ENCODE measurements around the gene ARL5A.

The ARL5A gene

DNA sequence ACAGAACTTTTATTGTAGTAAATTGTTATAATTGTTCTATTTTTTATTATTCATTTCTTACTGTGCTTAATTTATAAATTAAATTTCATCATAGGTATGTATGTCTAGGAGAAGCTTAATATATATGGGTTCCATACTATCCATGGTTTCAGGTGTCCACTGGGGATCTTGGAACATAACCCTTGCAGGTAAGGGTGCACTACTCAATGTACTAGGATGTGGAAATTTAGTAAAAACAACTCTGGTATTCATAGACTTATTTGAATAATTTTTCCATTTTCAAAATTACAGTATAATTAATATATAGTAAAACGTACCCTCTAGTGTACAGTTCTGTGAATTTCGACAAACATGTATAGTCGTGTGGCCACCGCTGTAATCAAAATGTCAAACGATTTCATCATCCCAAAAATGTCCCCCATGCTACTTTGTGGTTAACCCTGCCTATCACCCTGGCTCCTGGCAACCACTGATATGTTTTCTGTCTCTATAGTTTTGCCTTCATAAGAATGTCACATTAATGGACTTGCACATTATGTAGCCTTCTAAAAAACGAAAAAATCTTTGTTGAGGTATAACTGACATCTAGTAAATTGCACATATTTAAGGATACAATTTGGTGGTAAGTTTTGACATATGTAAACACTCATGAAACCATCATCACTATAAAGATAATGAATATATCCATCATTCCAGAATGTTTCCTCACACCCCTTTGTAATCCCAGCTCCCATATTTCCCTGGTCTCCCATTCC lies 45.7 kb downstream of the ARL5A start:
- Histone ChIP-seq H4K91ac (ENCODE audit: low read length) (no peak overlapping the region), H3K27ac (ENCODE audit: low read length, poor library complexity, severe bottlenecking) (no peak overlapping the region), H3K9me3 (ENCODE audit: control insufficient read depth, low read length) (no peaks in the 10 kb centered on the region), H3K14ac (ENCODE audit: low read length in 2 of 2) (no peak overlapping the region), H3K36me3 (ENCODE audit: control insufficient read depth in 1 of 2, insufficient read depth in 2 of 2, low read depth in 1 of 2, low read length in 2 of 2) (peaks cover 3 to 28% of the 10 kb centered on the region in 2 experiments), H3K4me1 (ENCODE audit: control insufficient read depth, insufficient read depth, low read depth, low read length) (no peaks in the 10 kb centered on the region), H3K27me3 (ENCODE audit: control insufficient read depth in 1 of 2, insufficient read depth in 1 of 2, low read length in 2 of 2) (no peaks in the 10 kb centered on the region), H3K4ac (ENCODE audit: low read depth in 1 of 2, low read length in 2 of 2) (no peak overlapping the region), H2AFZ (ENCODE audit: low read depth, low read length) (no peak overlapping the region), H3K79me1 (replicated peaks; ENCODE audit: low read length, poor library complexity, severe bottlenecking) (no peaks in the 10 kb centered on the region), H4K8ac (ENCODE audit: low read length) (no peak overlapping the region), H3K4me2 (ENCODE audit: low read length, poor library complexity, severe bottlenecking) (no peak overlapping the region), H2BK15ac (ENCODE audit: low read depth, poor library complexity, severe bottlenecking) (no peak overlapping the region), H2BK120ac (ENCODE audit: low read depth, low read length) (no peak overlapping the region), H2BK5ac (ENCODE audit: low read depth, low read length, poor library complexity, severe bottlenecking) (no peak overlapping the region), H3K4me3 (ENCODE audit: insufficient read depth in 1 of 2, low read depth in 1 of 2, low read length in 2 of 2) (no peak overlapping the region), H3K18ac (ENCODE audit: low read depth in 1 of 2, low read length in 2 of 2) (no peak overlapping the region), H2BK12ac (ENCODE audit: low read length in 2 of 2) (no peak overlapping the region), H3K9ac (ENCODE audit: low read length) (no peak overlapping the region), H3K23ac (ENCODE audit: low read length in 2 of 2) (no peak overlapping the region), H2AK5ac (ENCODE audit: low read length, severe bottlenecking) (no peak overlapping the region)
- 97% methylated on average over 5 of the region's 6 CpGs for WGBS
- no peak for DNase-seq

DNA sequence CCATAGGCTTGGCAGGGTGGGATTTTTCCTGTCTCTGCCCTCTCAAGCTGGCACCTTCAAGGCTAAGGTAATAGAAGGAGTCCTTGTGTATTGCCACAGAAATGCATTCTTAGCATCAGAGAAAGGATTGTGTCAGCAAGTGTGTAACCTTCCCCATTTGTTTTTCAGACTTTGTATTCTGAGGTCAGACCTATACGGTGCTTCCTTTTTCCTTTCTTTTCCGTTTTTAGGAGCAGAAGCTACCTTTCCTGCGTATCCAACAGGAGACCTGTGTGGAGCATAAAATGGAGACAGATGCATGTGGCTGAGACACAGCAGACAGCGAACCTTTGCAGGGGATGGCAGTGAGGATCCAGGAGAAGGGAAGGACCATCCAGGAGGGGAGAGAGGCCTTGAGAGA lies 46.6 kb downstream of the ARL5A start:
- Histone ChIP-seq H3K27ac (ENCODE audit: low read length, poor library complexity, severe bottlenecking) (no peak overlapping the region), H2AFZ (ENCODE audit: low read depth, low read length) (no peak overlapping the region), H4K8ac (ENCODE audit: low read length) (no peak overlapping the region), H3K14ac (ENCODE audit: low read length in 2 of 2) (no peak overlapping the region), H3K18ac (ENCODE audit: low read depth in 1 of 2, low read length in 2 of 2) (no peak overlapping the region), H3K9ac (ENCODE audit: low read length) (no peak overlapping the region), H3K4ac (ENCODE audit: low read depth in 1 of 2, low read length in 2 of 2) (no peak overlapping the region), H3K27me3 (ENCODE audit: control insufficient read depth in 1 of 2, insufficient read depth in 1 of 2, low read length in 2 of 2) (no peaks in the 10 kb centered on the region), H3K4me2 (ENCODE audit: low read length, poor library complexity, severe bottlenecking) (no peak overlapping the region), H4K91ac (ENCODE audit: low read length) (no peak overlapping the region), H2BK120ac (ENCODE audit: low read depth, low read length) (no peak overlapping the region), H2BK12ac (ENCODE audit: low read length in 2 of 2) (no peak overlapping the region), H2AK5ac (ENCODE audit: low read length, severe bottlenecking) (no peak overlapping the region), H3K4me3 (ENCODE audit: insufficient read depth in 1 of 2, low read depth in 1 of 2, low read length in 2 of 2) (no peak overlapping the region), H3K36me3 (ENCODE audit: control insufficient read depth in 1 of 2, insufficient read depth in 2 of 2, low read depth in 1 of 2, low read length in 2 of 2) (peaks cover 8 to 33% of the 10 kb centered on the region in 2 experiments), H3K23ac (ENCODE audit: low read length in 2 of 2) (no peak overlapping the region), H3K79me1 (replicated peaks; ENCODE audit: low read length, poor library complexity, severe bottlenecking) (no peaks in the 10 kb centered on the region), H3K9me3 (ENCODE audit: control insufficient read depth, low read length) (no peaks in the 10 kb centered on the region), H3K4me1 (ENCODE audit: control insufficient read depth, insufficient read depth, low read depth, low read length) (peaks cover 2% of the 10 kb centered on the region), H2BK15ac (ENCODE audit: low read depth, poor library complexity, severe bottlenecking) (no peak overlapping the region), H2BK5ac (ENCODE audit: low read depth, low read length, poor library complexity, severe bottlenecking) (no peak overlapping the region)
- DNase-seq = no peak
- 96% methylated on average over 4 of the region's 4 CpGs for WGBS

DNA sequence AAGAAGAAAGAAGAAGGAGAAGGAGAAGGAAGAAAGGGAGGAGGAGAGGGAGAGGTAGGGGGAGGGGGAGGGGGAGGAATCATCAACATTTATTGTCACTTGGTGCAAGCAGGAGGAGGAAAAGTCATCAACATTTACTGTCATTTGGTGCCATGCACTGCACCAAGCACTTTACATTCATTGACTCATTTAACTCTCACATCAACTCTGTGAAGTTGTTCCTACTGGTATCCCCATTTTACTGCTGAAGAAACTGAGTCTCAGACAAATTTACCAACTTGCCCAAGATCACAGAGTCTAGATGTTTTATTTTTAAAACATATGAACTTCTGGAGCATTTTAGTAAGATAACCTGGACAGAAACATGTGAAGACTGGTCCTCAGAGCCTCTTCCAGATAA lies 47.3 kb downstream of the ARL5A start:
- H3K14ac ChIP-seq (ENCODE audit: low read length in 2 of 2) = no peak overlapping the region
- no peak overlapping the region for H3K23ac ChIP-seq (ENCODE audit: low read length in 2 of 2)
- H3K79me1 ChIP-seq (replicated peaks; ENCODE audit: low read length, poor library complexity, severe bottlenecking) = no peaks in the 10 kb centered on the region
- no peak overlapping the region for H2BK12ac ChIP-seq (ENCODE audit: low read length in 2 of 2)
- H2BK120ac ChIP-seq (ENCODE audit: low read depth, low read length) = no peak overlapping the region
- H3K27ac ChIP-seq (ENCODE audit: low read length, poor library complexity, severe bottlenecking) = no peak overlapping the region
- H3K9me3 ChIP-seq (ENCODE audit: control insufficient read depth, low read length) = no peaks in the 10 kb centered on the region
- H2BK15ac ChIP-seq (ENCODE audit: low read depth, poor library complexity, severe bottlenecking) = no peak overlapping the region
- no peaks in the 10 kb centered on the region for H3K27me3 ChIP-seq (ENCODE audit: control insufficient read depth in 1 of 2, insufficient read depth in 1 of 2, low read length in 2 of 2)
- DNase-seq = no peak
- H3K9ac ChIP-seq (ENCODE audit: low read length) = no peak overlapping the region
- H3K36me3 ChIP-seq (ENCODE audit: control insufficient read depth in 1 of 2, insufficient read depth in 2 of 2, low read depth in 1 of 2, low read length in 2 of 2) = peaks cover 8 to 37% of the 10 kb centered on the region in 2 experiments
- H3K4me1 ChIP-seq (ENCODE audit: control insufficient read depth, insufficient read depth, low read depth, low read length) = peaks cover 2% of the 10 kb centered on the region
- no peak overlapping the region for H2BK5ac ChIP-seq (ENCODE audit: low read depth, low read length, poor library complexity, severe bottlenecking)
- no peak overlapping the region for H3K18ac ChIP-seq (ENCODE audit: low read depth in 1 of 2, low read length in 2 of 2)
- no peak overlapping the region for H2AK5ac ChIP-seq (ENCODE audit: low read length, severe bottlenecking)
- no peak overlapping the region for H3K4me2 ChIP-seq (ENCODE audit: low read length, poor library complexity, severe bottlenecking)
- H4K8ac ChIP-seq (ENCODE audit: low read length) = no peak overlapping the region
- H3K4me3 ChIP-seq (ENCODE audit: insufficient read depth in 1 of 2, low read depth in 1 of 2, low read length in 2 of 2) = no peak overlapping the region
- no peak overlapping the region for H2AFZ ChIP-seq (ENCODE audit: low read depth, low read length)
- no peak overlapping the region for H4K91ac ChIP-seq (ENCODE audit: low read length)
- H3K4ac ChIP-seq (ENCODE audit: low read depth in 1 of 2, low read length in 2 of 2) = no peak overlapping the region

DNA sequence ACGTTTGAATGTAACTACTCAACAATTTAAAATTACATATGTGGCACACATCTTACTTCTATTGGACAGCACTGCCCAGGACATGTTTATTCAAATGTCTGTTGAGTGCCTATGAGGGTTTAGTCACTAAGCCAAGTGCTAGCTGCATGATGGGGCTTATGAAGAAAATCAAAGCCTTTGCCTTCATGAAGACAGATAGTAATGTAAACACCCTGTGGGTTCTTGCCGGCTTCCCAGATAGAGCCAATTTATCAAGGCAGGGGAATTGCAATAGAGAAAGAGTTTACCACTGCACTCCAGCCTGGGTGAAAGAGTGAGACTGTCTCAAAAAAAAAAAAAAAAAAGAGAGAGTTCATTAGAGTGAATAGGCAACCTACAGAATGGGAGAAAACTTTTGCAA lies 50.3 kb downstream of the ARL5A start:
- no peak overlapping the region for H2AK5ac ChIP-seq (ENCODE audit: low read length, severe bottlenecking)
- H3K9me3 ChIP-seq (ENCODE audit: control insufficient read depth, low read length) = no peaks in the 10 kb centered on the region
- no peak overlapping the region for H4K91ac ChIP-seq (ENCODE audit: low read length)
- no peak overlapping the region for H2BK5ac ChIP-seq (ENCODE audit: low read depth, low read length, poor library complexity, severe bottlenecking)
- H3K23ac ChIP-seq (ENCODE audit: low read length in 2 of 2) = no peak overlapping the region
- H2AFZ ChIP-seq (ENCODE audit: low read depth, low read length) = no peak overlapping the region
- DNase-seq = peak; percentile 22
- no peak overlapping the region for H3K18ac ChIP-seq (ENCODE audit: low read depth in 1 of 2, low read length in 2 of 2)
- WGBS = 71% methylated on average over 1 of the region's 2 CpGs
- no peaks in the 10 kb centered on the region for H3K79me1 ChIP-seq (replicated peaks; ENCODE audit: low read length, poor library complexity, severe bottlenecking)
- H3K4ac ChIP-seq (ENCODE audit: low read depth in 1 of 2, low read length in 2 of 2) = no peak overlapping the region
- no peak overlapping the region for H3K14ac ChIP-seq (ENCODE audit: low read length in 2 of 2)
- peaks cover 4% of the 10 kb centered on the region for H3K4me1 ChIP-seq (ENCODE audit: control insufficient read depth, insufficient read depth, low read depth, low read length)
- H4K8ac ChIP-seq (ENCODE audit: low read length) = no peak overlapping the region
- H3K27ac ChIP-seq (ENCODE audit: low read length, poor library complexity, severe bottlenecking) = no peak overlapping the region
- no peak overlapping the region for H2BK12ac ChIP-seq (ENCODE audit: low read length in 2 of 2)
- H2BK15ac ChIP-seq (ENCODE audit: low read depth, poor library complexity, severe bottlenecking) = no peak overlapping the region
- H3K27me3 ChIP-seq (ENCODE audit: control insufficient read depth in 1 of 2, insufficient read depth in 1 of 2, low read length in 2 of 2) = no peaks in the 10 kb centered on the region
- no peak overlapping the region for H2BK120ac ChIP-seq (ENCODE audit: low read depth, low read length)
- no peak overlapping the region for H3K4me2 ChIP-seq (ENCODE audit: low read length, poor library complexity, severe bottlenecking)
- peaks cover 5 to 24% of the 10 kb centered on the region in 2 experiments for H3K36me3 ChIP-seq (ENCODE audit: control insufficient read depth in 1 of 2, insufficient read depth in 2 of 2, low read depth in 1 of 2, low read length in 2 of 2)
- no peak overlapping the region for H3K4me3 ChIP-seq (ENCODE audit: insufficient read depth in 1 of 2, low read depth in 1 of 2, low read length in 2 of 2)
- H3K9ac ChIP-seq (ENCODE audit: low read length) = no peak overlapping the region

Measured in mesenchymal stem cell (in vitro differentiated cells and primary cell).